Sciatic nerve (tissue), 2 donors: ENCODE data around the gene PLEKHA8. TPM values are rescaled to one million over a fixed set of nuclear protein-coding genes. Genes with fewer than 3 reads are reported as not detected.

Source experiments
- ATAC-seq: fragments of 200-7000 bp; cut with Tn5 transposase; one replicate; pipeline ENCODE4 v1.9.1; 2020; ENCODE audit warnings: mild to moderate bottlenecking, moderate library complexity
- DNase-seq: peaks from one replicate; pipeline ENCODE4 v3.0.0-alpha.2; 2020; ENCODE audit warnings: low spot score
- intact Hi-C: fragments of 100-400 bp; cut with DNase I; formaldehyde crosslinking; loops from one replicate; pipeline ENCODE4 v1.14.2; 2022
- total RNA-seq: library from RNA; stranded (reverse); fragmentation: NEBNext Ultra II Directional; extraction: Animal tissue kit (Norgen Biotek cat#: 25700); gene quantifications from one replicate; pipeline ENCODE4 v1.2.1, GENCODE V29; 2021
- donor health status: DM: no; HTN: no; CAD: no.
- donor health status: DM: no; HTN: no; CAD: no.

Gene PLEKHA8
- total RNA-seq, 1 donor from 2014 or later, result 16.9 TPM

DNA sequence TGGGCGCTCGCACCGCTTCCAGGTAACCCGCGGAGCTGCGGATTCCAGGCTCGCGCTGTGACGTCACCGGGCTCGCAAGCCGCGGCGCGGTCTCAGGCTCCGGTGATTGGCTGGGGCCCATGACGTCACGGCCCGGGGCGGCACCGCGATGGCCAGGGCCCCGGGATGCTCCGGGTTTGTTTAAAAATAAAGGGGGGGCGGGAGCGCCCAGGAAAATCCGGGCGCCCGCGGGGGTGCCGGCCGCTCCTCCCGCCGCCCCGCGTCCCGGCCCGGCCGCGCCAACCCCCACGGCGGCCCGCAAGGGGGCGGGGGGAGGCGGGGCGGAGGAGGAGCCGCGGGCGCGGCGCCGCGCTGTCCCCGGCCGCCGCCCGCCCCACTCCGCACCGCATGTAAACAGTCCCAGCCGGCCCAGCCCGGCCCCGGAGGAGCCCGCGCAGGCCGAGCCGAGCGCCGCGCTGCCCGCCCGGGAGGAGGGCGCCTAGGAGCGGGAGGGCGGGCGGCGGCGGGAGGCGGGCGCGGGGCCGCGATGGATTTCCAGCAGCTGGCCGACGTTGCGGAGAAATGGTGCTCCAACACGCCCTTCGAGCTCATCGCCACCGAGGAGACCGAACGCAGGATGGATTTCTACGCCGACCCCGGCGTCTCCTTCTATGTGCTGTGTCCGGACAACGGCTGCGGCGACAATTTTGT is 106.5 kb downstream of the PLEKHA8 start, which contains the start of gene MTURN:
Gene MTURN, plus strand, starts transcription at position 376 of the 690 bp plus-strand sequence. Its CDS starts 151 bp downstream, at position 527.
- intact Hi-C loops, result no loop called here
- DNase-seq, result peak; percentile 93
- peak; percentile 87 for ATAC-seq

DNA sequence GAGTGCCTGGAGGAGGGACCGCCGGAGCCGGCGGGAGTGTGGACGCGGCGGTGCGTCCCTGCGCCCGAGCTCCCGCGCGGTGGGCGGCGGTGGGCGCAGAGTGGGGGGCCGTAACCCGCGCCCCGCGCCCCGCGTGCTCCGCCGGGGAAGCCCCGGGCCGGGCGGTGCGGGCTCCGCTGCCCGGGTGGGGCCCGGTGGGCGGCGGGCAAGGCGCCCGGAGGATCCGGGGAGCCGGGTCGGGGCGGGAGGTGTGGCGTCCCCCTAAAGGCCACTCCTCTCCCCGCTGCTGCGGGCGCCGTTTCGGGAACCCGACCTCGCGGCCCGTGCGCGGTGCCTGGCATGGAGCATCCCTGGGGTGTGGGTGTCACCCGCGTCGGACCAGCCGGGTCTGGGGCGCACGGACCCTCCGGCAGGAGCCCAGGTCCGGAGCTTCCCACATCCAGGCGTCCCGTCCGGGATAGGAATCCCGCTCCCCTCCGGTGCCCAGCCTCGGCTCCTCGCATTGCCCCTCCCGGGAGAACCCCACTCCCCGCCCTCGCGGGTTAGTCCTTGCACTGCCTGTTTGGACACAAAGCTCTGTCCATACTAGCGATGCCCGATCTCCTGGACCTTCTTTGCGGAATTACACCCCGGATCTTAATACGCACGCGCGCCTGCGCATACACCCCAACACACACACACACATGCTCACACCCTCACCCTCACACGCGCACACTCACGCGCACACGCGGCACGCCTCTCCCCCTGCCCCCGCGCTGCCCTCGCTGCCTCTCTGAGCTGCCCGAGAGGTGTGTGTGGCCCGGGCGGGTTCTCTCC is 107.3 kb downstream of the PLEKHA8 start:
- peak; percentile 83 for DNase-seq
- ATAC-seq, result peak; percentile 85
- intact Hi-C loops, result no loop called here

DNA sequence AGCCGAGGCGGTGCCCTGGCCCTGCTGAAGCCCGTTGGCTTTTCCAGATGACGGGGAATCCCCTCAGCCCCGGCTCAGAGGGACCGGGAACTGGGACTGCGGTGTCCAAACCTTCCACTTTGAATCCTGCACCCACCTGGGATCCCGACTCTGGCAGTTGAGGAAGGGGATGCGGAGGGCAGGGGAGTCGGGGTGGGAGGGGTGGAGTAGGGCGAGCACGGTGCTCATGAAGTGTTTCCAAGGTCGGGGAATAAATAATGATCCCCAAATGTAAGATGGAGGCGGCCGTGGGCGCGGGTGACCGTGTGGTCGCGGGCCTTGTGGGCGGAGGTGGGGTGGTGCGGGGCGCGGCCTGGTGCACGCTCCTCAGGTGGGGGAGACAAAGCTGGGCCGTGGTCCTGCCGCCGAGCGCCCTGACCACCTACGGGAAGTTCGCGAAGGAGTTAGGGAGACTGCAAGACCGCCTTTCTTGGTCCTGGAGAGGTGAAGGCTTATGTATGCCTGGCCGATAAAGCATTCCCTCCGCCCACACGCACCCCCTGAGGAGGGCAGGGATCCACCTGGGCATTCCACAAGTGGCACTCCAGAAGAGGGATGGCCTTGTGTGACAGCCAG is 108.0 kb downstream of the PLEKHA8 start:
- intact Hi-C loops, result no loop called here
- no peak for ATAC-seq
- DNase-seq, result no peak

DNA sequence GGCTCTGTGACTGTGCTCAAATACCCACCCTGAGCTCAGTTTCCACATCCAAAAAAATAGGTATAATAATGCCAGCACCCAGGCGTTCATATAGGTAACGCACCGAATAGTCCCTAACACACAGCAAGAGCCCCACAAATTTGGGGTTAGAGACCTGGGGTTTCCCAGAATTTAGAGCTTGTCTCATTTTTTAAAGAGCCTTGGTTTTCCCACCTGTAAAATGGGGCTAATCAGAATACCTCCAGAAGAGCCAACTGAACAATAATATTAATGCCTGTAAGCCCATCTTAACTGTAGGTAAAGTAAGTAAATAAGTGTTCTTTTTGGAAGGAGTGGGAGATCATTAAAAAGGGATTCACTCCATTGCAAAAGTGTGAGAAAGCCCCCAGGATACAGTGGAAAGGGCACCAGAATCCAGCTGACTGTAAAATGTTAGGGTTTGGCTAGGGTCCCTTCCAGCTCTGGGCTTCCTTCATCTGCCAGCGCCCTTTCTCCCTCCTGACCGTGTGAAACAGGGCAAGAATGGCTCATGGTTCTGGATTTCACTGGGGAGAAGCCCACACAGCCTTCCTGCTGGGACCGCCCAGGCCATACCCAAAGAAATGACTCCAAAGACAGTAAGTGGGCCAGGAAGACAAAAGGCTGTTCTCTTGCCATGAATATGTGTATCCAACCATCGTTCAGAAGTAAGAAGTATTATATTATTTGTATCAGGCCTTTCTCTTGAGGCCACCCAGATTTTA is 108.7 kb downstream of the PLEKHA8 start:
- intact Hi-C loops, result no loop called here
- DNase-seq (no peak), ATAC-seq (no peak)

DNA sequence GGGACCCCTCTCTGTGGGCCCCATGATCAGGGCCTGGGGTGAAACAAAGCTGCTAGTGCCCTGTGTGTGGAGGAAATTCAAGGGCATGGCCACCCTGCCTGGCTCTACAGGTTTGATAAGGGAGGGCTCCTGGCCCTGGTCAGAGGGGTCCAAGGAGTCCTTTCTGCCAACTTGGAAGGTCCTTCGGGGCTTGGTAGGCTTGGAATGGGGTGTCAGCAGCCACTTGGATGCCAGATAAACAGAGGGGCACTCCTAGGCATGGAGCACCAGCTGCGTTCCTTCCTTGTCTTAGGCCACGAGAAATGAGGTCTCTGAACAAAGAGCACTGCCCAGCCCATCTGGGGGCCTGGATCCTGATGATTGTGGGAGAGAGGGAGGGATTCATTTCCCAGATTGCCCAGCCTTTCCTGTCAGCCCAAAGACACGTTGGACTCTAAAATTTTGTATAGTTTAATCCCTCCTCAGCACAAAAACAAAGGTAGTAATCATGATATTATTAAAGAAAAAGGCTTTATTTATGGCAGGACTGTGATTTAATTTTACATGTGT is 111.7 kb downstream of the PLEKHA8 start:
- no peak for DNase-seq
- intact Hi-C loops, result no loop called here

DNA sequence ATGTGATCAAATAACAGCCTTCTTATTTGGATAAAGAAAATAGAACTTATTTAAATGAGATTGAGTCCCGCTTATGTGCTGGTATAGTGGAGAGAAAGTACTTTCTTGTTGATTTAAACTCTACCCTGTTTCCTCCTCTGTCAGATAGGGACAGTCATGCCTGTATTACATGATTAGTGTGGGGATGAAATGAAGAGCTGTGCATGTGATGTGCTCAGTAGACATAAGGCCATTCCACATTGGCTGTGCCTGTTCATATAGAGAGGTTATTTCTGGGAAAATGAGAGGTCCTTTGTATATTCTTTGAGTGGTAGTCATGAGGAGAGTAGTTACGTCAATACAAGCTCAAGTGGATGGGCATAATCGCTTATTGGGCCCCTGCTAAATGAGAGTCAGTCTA is 112.2 kb downstream of the PLEKHA8 start:
- DNase-seq (no peak), ATAC-seq (no peak)
- intact Hi-C loops, result no loop called here

More for the DNA sequence above, 111.7 kb downstream of the PLEKHA8 start:
- ATAC-seq, result no peak

DNA sequence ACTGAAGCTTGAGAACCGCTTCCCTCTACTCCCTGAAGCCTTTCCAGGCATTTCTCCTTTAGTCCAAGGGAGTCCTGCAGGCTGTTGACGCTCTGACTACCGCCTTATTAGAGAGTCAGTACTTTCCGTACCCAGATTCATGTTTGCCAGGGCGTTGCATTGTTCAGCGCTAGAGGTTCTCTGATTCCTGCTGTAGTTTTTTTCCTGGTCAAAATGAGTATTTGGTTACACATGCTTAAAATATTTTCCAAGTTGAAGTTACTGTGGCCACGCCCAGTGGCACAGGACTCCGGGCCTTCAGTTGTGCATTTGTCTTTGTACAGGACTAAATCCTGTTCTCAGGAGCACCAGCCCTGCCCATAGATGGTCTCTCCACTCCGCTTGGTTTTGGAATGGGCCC is 114.5 kb downstream of the PLEKHA8 start:
- peak; percentile 57 for DNase-seq
- intact Hi-C loops, result no loop called here
- ATAC-seq, result peak; percentile 84

GRCh38 chr7:30143748-30144251 is 115.6 kb downstream of the PLEKHA8 start:
- DNase-seq (no peak), ATAC-seq (no peak)
- intact Hi-C loops, result no loop called here

GRCh38 chr7:30144657-30145306 is 116.6 kb downstream of the PLEKHA8 start:
- no peak for ATAC-seq
- intact Hi-C loops, result no loop called here
- no peak for DNase-seq

GRCh38 chr7:30145426-30145970 is 117.3 kb downstream of the PLEKHA8 start:
- ATAC-seq (no peak), DNase-seq (no peak)
- intact Hi-C loops, result no loop called here

DNA sequence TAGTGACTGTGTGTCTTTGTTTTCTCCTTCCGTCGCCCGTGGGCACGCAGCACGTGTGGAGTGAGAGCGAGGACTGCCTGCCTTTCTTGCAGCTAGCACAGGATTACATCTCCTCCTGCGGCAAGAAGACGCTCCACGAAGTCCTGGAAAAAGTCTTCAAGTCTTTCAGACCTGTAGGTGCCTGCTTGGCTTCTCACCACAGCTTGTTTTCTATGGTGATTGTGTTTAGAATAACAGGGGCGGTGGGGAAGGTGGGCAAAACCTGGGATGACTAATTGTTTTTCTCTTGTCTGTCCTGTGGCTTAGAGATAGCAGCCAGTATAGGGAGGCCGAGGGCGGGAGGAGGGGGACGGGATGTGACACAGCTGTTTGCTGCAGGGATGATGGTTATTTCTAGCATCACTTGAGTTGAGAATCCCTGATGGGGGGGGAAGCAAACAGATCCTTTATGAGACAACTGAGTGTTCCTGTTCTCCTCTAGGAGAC is 118.0 kb downstream of the PLEKHA8 start:
- DNase-seq (no peak), ATAC-seq (no peak)
- intact Hi-C loops, result no loop called here

- intact Hi-C loops, result no loop called here
- DNase-seq (no peak), ATAC-seq (no peak)
These were observed 119.0 kb downstream of the PLEKHA8 start for GRCh38 chr7:30147223-30147622.

DNA sequence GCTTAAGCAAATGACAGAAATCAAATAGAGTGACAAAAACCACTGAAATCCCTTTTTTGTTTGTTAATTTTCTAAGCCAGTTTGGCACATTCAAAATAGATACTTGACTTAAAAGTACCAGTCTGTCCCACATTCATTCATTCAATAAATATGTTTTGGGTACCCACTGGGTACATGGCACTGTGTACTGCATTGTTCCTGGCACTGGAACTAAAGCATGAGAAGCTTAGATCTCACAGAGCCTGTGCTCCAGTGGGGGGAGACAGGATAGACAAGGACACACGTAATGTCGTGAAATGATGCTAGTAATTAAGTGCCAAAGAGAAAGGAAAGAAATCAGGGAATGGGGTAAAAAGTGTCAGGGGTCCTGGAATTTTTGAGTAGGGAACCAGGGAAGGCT is 119.6 kb downstream of the PLEKHA8 start:
- ATAC-seq, result no peak
- intact Hi-C loops, result no loop called here
- no peak for DNase-seq

DNA sequence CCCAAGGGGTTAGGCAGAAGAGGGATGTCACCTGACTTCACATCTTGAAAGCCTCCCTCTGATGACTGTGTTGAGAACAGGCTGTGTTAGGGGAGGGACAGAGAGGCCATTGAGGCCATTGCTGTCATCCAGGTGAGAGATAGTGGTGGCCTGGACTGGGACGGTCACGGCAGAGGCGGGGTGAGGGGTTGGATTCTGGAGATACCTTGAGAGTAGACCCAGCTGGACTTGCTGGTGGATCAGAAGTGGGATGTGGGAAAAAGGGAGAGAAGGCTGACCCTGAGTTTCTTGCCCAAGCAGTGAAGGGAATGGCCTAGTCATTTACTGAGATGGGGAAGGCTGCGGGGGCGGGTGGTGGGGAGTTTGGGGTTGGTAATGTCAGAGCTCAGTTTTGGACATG is 120.2 kb downstream of the PLEKHA8 start:
- DNase-seq, result no peak
- intact Hi-C loops, result no loop called here
- no peak for ATAC-seq

- ATAC-seq (no peak), DNase-seq (no peak)
- intact Hi-C loops, result no loop called here
These were observed 120.8 kb downstream of the PLEKHA8 start for GRCh38 chr7:30148951-30149459.

GRCh38 chr7:30149640-30150272 is 121.5 kb downstream of the PLEKHA8 start:
- intact Hi-C loops, result no loop called here
- DNase-seq, result no peak
- no peak for ATAC-seq

GRCh38 chr7:30150711-30151110 is 122.5 kb downstream of the PLEKHA8 start:
- no peak for DNase-seq
- ATAC-seq, result no peak
- intact Hi-C loops, result no loop called here
